Neural crest cell (in vitro differentiated cells): ENCODE data around the gene DSG4. TPM values are rescaled to one million over a fixed set of nuclear protein-coding genes. Genes with fewer than 3 reads are reported as not detected.

Experiments used
- DNase-seq: peaks from one replicate; pipeline ENCODE4 v3.0.0; 2021; ENCODE audit warnings: low read depth, mixed read lengths, low spot score
- H3K27ac Mint-ChIP-seq: one replicate; pipeline ENCODE4 v1.8.0; 2021; ENCODE audit warnings: mild to moderate bottlenecking, mixed read lengths; ENCODE audit not compliant: unreplicated experiment
- H3K27me3 Mint-ChIP-seq: 2 replicates; pipeline ENCODE4 v1.8.0; 2021; ENCODE audit warnings: low read depth, mild to moderate bottlenecking, mixed read lengths
- H3K36me3 Mint-ChIP-seq: 2 replicates; pipeline ENCODE4 v1.8.0; 2021; ENCODE audit warnings: low read depth, mild to moderate bottlenecking, mixed read lengths
- H3K4me1 Mint-ChIP-seq: 2 replicates; pipeline ENCODE4 v1.8.0; 2021; ENCODE audit warnings: mixed read lengths
- H3K4me3 Mint-ChIP-seq: one replicate; pipeline ENCODE4 v1.8.0; 2021; ENCODE audit warnings: mild to moderate bottlenecking, mixed read lengths
- H3K9me3 Mint-ChIP-seq: 2 replicates; pipeline ENCODE4 v1.8.0; 2021; ENCODE audit warnings: mixed read lengths
- total RNA-seq: library from RNA; stranded (reverse); gene quantifications from 2 replicates; pipeline ENCODE4 v1.2.1, GENCODE V29; 2021
- TF ChIP-seq, protein P1 (sequence below): fragments of 200-600 bp; sonication (generic); conservative IDR thresholded peaks from 2 replicates; pipeline ENCODE4 v1.5.0; 2021; ENCODE audit warnings: antibody characterized with exemption, mild to moderate bottlenecking

The DSG4 gene
- total RNA-seq, 1 donor from 2014 or later = not detected

- TF ChIP-seq, protein P1, sequence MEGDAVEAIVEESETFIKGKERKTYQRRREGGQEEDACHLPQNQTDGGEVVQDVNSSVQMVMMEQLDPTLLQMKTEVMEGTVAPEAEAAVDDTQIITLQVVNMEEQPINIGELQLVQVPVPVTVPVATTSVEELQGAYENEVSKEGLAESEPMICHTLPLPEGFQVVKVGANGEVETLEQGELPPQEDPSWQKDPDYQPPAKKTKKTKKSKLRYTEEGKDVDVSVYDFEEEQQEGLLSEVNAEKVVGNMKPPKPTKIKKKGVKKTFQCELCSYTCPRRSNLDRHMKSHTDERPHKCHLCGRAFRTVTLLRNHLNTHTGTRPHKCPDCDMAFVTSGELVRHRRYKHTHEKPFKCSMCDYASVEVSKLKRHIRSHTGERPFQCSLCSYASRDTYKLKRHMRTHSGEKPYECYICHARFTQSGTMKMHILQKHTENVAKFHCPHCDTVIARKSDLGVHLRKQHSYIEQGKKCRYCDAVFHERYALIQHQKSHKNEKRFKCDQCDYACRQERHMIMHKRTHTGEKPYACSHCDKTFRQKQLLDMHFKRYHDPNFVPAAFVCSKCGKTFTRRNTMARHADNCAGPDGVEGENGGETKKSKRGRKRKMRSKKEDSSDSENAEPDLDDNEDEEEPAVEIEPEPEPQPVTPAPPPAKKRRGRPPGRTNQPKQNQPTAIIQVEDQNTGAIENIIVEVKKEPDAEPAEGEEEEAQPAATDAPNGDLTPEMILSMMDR = no peak
- Mint-ChIP-seq H3K27me3 (no peaks in the 10 kb centered on the region), H3K36me3 (no peaks in the 10 kb centered on the region), H3K4me1 (no peaks in the 10 kb centered on the region), H3K9me3 (no peaks in the 10 kb centered on the region), H3K4me3 (no peak overlapping the region), H3K27ac (no peak overlapping the region)
- DNase-seq = no peak
Measured at GRCh38 chr18:31446854-31447253, 70.3 kb downstream of the DSG4 start.

GRCh38 chr18:31447530-31448191 lies 71.1 kb downstream of the DSG4 start, which contains the start of gene DSG3:
Gene DSG3, plus strand, starts transcription at chr18:31447741. Its CDS starts 137 bp downstream, at chr18:31447878.
- Mint-ChIP-seq H3K36me3 (no peaks in the 10 kb centered on the region), H3K4me1 (no peaks in the 10 kb centered on the region), H3K4me3 (no peak within 1 kb of the TSS), H3K9me3 (no peaks in the 10 kb centered on the region), H3K27me3 (no peaks in the 10 kb centered on the region), H3K27ac (no peak within 1 kb of the TSS)
- TF ChIP-seq, protein P1 = no peak
- no peak for DNase-seq

GRCh38 chr18:31450409-31450808 lies 73.8 kb downstream of the DSG4 start:
- H3K36me3 Mint-ChIP-seq = no peaks in the 10 kb centered on the region
- TF ChIP-seq, protein P1 = no peak
- no peak overlapping the region for H3K4me3 Mint-ChIP-seq
- DNase-seq = no peak
- no peaks in the 10 kb centered on the region for H3K9me3 Mint-ChIP-seq
- H3K27me3 Mint-ChIP-seq = no peaks in the 10 kb centered on the region
- H3K27ac Mint-ChIP-seq = no peak overlapping the region
- no peaks in the 10 kb centered on the region for H3K4me1 Mint-ChIP-seq

DNA sequence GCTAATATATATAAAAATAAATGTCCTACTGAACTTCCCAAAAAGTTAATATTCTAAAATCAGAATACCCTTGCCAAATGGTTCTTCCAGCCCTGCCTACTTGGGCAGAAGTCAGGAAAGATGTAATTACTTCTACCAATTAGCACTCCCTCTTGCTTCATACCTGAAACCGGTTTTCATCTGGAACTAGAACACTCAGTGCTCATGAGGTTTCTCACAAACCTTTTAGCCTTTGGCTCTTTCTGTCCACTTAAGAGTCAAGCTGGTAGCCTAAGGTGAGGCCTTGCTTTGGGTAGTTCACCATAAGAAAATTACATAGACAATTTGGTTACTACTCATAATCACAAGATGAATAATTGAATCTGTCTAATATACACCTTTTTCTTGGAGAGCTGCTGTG lies 75.0 kb downstream of the DSG4 start:
- TF ChIP-seq, protein P1 = no peak
- no peaks in the 10 kb centered on the region for H3K4me1 Mint-ChIP-seq
- no peak overlapping the region for H3K27ac Mint-ChIP-seq
- DNase-seq = no peak
- H3K27me3 Mint-ChIP-seq = no peaks in the 10 kb centered on the region
- H3K36me3 Mint-ChIP-seq = no peaks in the 10 kb centered on the region
- no peak overlapping the region for H3K4me3 Mint-ChIP-seq
- no peaks in the 10 kb centered on the region for H3K9me3 Mint-ChIP-seq

- H3K4me3 Mint-ChIP-seq = no peak overlapping the region
- H3K36me3 Mint-ChIP-seq = no peaks in the 10 kb centered on the region
- DNase-seq = no peak
- no peaks in the 10 kb centered on the region for H3K27me3 Mint-ChIP-seq
- H3K9me3 Mint-ChIP-seq = no peaks in the 10 kb centered on the region
- TF ChIP-seq, protein P1 = no peak
- H3K4me1 Mint-ChIP-seq = no peaks in the 10 kb centered on the region
- H3K27ac Mint-ChIP-seq = no peak overlapping the region
Measured at GRCh38 chr18:31454066-31454708, 77.6 kb downstream of the DSG4 start.

Other genes starting within 250 kb of the DSG4 start
- not detected in 2 replicates for gene DSC1, start 213.9 kb upstream of the DSG4 start, total RNA-seq
- not detected in 2 replicates for gene DSG1, start 58.6 kb upstream of the DSG4 start, total RNA-seq
- gene DSG3, start 71.0 kb downstream of the DSG4 start, total RNA-seq = not detected in 2 replicates
- gene DSG2, start 121.4 kb downstream of the DSG4 start, total RNA-seq = 18.4 and 19.4 TPM in 2 replicates
- gene TTR, start 215.1 kb downstream of the DSG4 start, total RNA-seq = not detected in 2 replicates